Activated T-cell treated with anti-CD3 and anti-CD28 coated beads, Interleukin-2, amount 50 U/mL, for 48 hours (primary cell): ENCODE measurements around the gene NPC1.
"Not testable (repeated sequence)": the region's sequence is repeated elsewhere in the genome, so short reads cannot be mapped to it uniquely, and the experiment has no call there.

Experiments
- DNase-seq, 2 experiments: peaks; one replicate each; pipeline ENCODE4 v3.0.0-alpha.2; 2020

NPC1 gene

GRCh38 chr18:23608211-23608610, 21.9 kb upstream of the NPC1 start:
- DNase-seq, result no peak

- DNase-seq, result no peak
These were observed 19.6 kb upstream of the NPC1 start for GRCh38 chr18:23605941-23606340.

GRCh38 chr18:23599809-23600208, 13.5 kb upstream of the NPC1 start:
- no peak for DNase-seq

- no peak for DNase-seq
These were observed 9.9 kb upstream of the NPC1 start for GRCh38 chr18:23596183-23596582.

GRCh38 chr18:23595591-23595990, 9.3 kb upstream of the NPC1 start:
- DNase-seq, result no peak

GRCh38 chr18:23593720-23594119, 7.4 kb upstream of the NPC1 start:
- no peak for DNase-seq

GRCh38 chr18:23592911-23593310, 6.6 kb upstream of the NPC1 start:
- DNase-seq, result no peak

- DNase-seq, result no peak
These were observed 4.7 kb upstream of the NPC1 start for GRCh38 chr18:23591011-23591410.

GRCh38 chr18:23588836-23589560, 2.7 kb upstream of the NPC1 start:
- DNase-seq, result no peak

- no peak for DNase-seq
These were observed 925 bp upstream of the NPC1 start for GRCh38 chr18:23587220-23587642.

GRCh38 chr18:23585897-23586248, 433 bp downstream of the NPC1 start:
- DNase-seq, result no peak

- peak; percentile 35 to 39 for DNase-seq
These were observed 1.1 kb downstream of the NPC1 start for GRCh38 chr18:23585007-23585871.

- DNase-seq, result no peak
These were observed 2.0 kb downstream of the NPC1 start for GRCh38 chr18:23584019-23584983.

GRCh38 chr18:23583071-23583865, 3.0 kb downstream of the NPC1 start:
- no peak for DNase-seq

GRCh38 chr18:23580677-23581367, 5.5 kb downstream of the NPC1 start:
- DNase-seq, result no peak

- no peak for DNase-seq
These were observed 7.2 kb downstream of the NPC1 start for GRCh38 chr18:23578891-23579653.

GRCh38 chr18:23578067-23578701, 8.1 kb downstream of the NPC1 start:
- DNase-seq, result no peak

GRCh38 chr18:23577521-23577920, 8.8 kb downstream of the NPC1 start:
- DNase-seq, result not testable (repeated sequence)

- DNase-seq, result no peak
These were observed 11.0 kb downstream of the NPC1 start for GRCh38 chr18:23575309-23575651.

GRCh38 chr18:23574611-23575308, 11.5 kb downstream of the NPC1 start:
- no peak for DNase-seq
